HCT116 (cell line): ENCODE measurements around the gene APBB3. TPM values are rescaled to one million over a fixed set of nuclear protein-coding genes. Genes with fewer than 3 reads are reported as not detected.
A peak's percentile ranks its signal among the peaks of the same experiment; 100 is the strongest.

Source experiments
- ATAC-seq: fragments of 200-7000 bp; cut with Tn5 transposase; 2 replicates; pipeline ENCODE4 v1.9.1; 2020; ENCODE audit warnings: mild to moderate bottlenecking, moderate library complexity
- BruUV-seq: library from RNA; stranded (reverse); fragments of 400-500 nt; replicated peaks from 2 replicates; lab custom pipeline; 2021; lab: Mats Ljungman, UMichigan
- CTCF ChIA-PET: fragments of 300-600 bp; sonication (Branson Sonifier 250); formaldehyde crosslinking; loops from one replicate; lab custom pipeline; 2021; ENCODE audit warnings: antibody characterized with exemption; lab: Charles Lee
- POLR2A ChIA-PET: fragments of 300-600, 350-600 bp; sonication (Branson Sonifier 250); formaldehyde crosslinking; loops from one replicate; lab custom pipeline; 2021; ENCODE audit warnings: antibody characterized with exemption; lab: Charles Lee
- RAD21 ChIA-PET, 2 experiments: fragments of 300-600 bp; sonication (Branson Sonifier 250); formaldehyde crosslinking; loops; one replicate each; lab custom pipeline; 2023; ENCODE audit warnings: low total read pairs in 2 of 2; ENCODE audit not compliant: uncharacterized antibody in 2 of 2, unreplicated experiment in 2 of 2, low non-redundant PET in 1 of 2; lab: Charles Lee
- DNase-seq: peaks from one replicate; pipeline ENCODE4 v3.0.0-alpha.2; 2010; ENCODE audit warnings: low read depth, low spot score
- H2AFZ ChIP-seq: fragments of 200-600 bp; shearing (Covaris generic), sonication (generic); 2 replicates; pipeline ENCODE4 v1.6.1; 2017; ENCODE audit warnings: low read depth, mixed run types, mixed read lengths, antibody characterized with exemption, low read length; ENCODE audit not compliant: poor library complexity, severe bottlenecking
- H3K27ac ChIP-seq: 2 replicates; pipeline ENCODE4 v1.5.1; 2012; ENCODE audit warnings: low read depth, low read length
- H3K27me3 ChIP-seq: fragments of 200-600 bp; sonication (generic); 2 replicates; pipeline ENCODE4 v1.6.1; 2016; ENCODE audit warnings: mixed run types, low read length, mixed read lengths; ENCODE audit not compliant: insufficient read depth
- H3K36me3 ChIP-seq, 2 experiments: fragments of 200-500 bp in 1 of 2; fragments of 200-600 bp in 1 of 2; sonication (Bioruptor generic) in 1 of 2; sonication (generic) in 1 of 2; 2 replicates each; pipeline versions ENCODE4 v1.5.1 to v1.6.1; 2014 to 2016; ENCODE audit warnings: low read length in 2 of 2, inconsistent platforms in 1 of 2, mixed read lengths in 1 of 2, mixed run types in 1 of 2; ENCODE audit not compliant: insufficient read depth in 2 of 2, control insufficient read depth in 1 of 2
- H3K4me1 ChIP-seq, 2 experiments: fragments of 200-600 bp in 1 of 2; sonication (generic) in 1 of 2; 2 replicates each; pipeline versions ENCODE4 v1.5.1 to v1.6.1; 2012 to 2017; ENCODE audit warnings: low read length in 2 of 2, inconsistent platforms in 1 of 2, mild to moderate bottlenecking in 1 of 2, mixed read lengths in 1 of 2, mixed run types in 1 of 2, moderate library complexity in 1 of 2; ENCODE audit not compliant: insufficient read depth in 2 of 2, control insufficient read depth in 1 of 2
- H3K4me2 ChIP-seq: fragments of 200-600 bp; sonication (generic); 2 replicates; pipeline ENCODE4 v1.6.1; 2017; ENCODE audit warnings: mixed run types, low read length, mixed read lengths
- H3K4me3 ChIP-seq, 2 experiments: fragments of 200-600 bp in 1 of 2; sonication (generic) in 1 of 2; replicated peaks in 1 of 2; 2 replicates each; pipeline ENCODE4 v1.5.1; 2011 to 2016; ENCODE audit warnings: low read length in 2 of 2, control low read depth in 1 of 2, low read depth in 1 of 2, mild to moderate bottlenecking in 1 of 2, mixed read lengths in 1 of 2, mixed run types in 1 of 2
- H3K79me2 ChIP-seq: fragments of 200-600 bp; sonication (generic); 2 replicates; pipeline ENCODE4 v1.6.1; 2017; ENCODE audit warnings: mild to moderate bottlenecking, mixed run types, low read length, moderate library complexity, mixed read lengths; ENCODE audit not compliant: insufficient read depth
- H3K9ac ChIP-seq: fragments of 200-600 bp; sonication (generic); 2 replicates; pipeline ENCODE4 v1.6.1; 2016; ENCODE audit warnings: low read length, mixed read lengths
- H3K9me2 ChIP-seq: fragments of 200-600 bp; sonication (generic), shearing (Covaris generic); 2 replicates; pipeline ENCODE4 v1.6.1; 2017; ENCODE audit warnings: mixed run types, mild to moderate bottlenecking, moderate library complexity; ENCODE audit not compliant: insufficient read depth
- H3K9me3 ChIP-seq, 2 experiments: fragments of 200-500 bp in 1 of 2; fragments of 200-600 bp in 1 of 2; sonication (Bioruptor generic) in 1 of 2; sonication (generic) in 1 of 2; 2 replicates each; pipeline ENCODE4 v1.6.1; 2014 to 2017; ENCODE audit warnings: low read length in 2 of 2, mixed read lengths in 2 of 2, inconsistent platforms in 1 of 2, low read depth in 1 of 2, mild to moderate bottlenecking in 1 of 2, mixed run types in 1 of 2, moderate library complexity in 1 of 2; ENCODE audit not compliant: control insufficient read depth in 1 of 2, insufficient read depth in 1 of 2
- H4K20me1 ChIP-seq: fragments of 200-600 bp; sonication (generic), shearing (Covaris generic); 2 replicates; pipeline ENCODE4 v1.6.1; 2017; ENCODE audit warnings: mixed run types, mild to moderate bottlenecking, moderate library complexity; ENCODE audit not compliant: insufficient read depth
- CBX3 ChIP-seq: IDR thresholded peaks from 2 replicates; pipeline ENCODE4 v1.6.1; 2012; ENCODE audit warnings: low read depth
- ELF1 ChIP-seq: IDR thresholded peaks from 2 replicates; pipeline ENCODE4 v1.6.1; 2012; ENCODE audit warnings: low read depth, borderline replicate concordance
- EZH2 ChIP-seq: fragments of 200-600 bp; sonication (generic); IDR thresholded peaks from 2 replicates; pipeline ENCODE4 v1.6.1; 2017; ENCODE audit warnings: antibody characterized with exemption, mixed run types
- POLR2AphosphoS5 ChIP-seq: IDR thresholded peaks from 2 replicates; pipeline ENCODE4 v1.6.1; 2011; ENCODE audit warnings: mild to moderate bottlenecking, low read depth, low read length, moderate library complexity
- SRF ChIP-seq: IDR thresholded peaks from 2 replicates; pipeline ENCODE4 v1.6.1; 2012; ENCODE audit warnings: low read depth
- YY1 ChIP-seq: IDR thresholded peaks from 2 replicates; pipeline ENCODE4 v1.6.1; 2011; ENCODE audit warnings: low read length, low read depth, moderate library complexity, mild to moderate bottlenecking; ENCODE audit not compliant: insufficient replicate concordance; ENCODE audit errors: extremely low read depth
- ZFX ChIP-seq: fragments of 450-650 bp; IDR thresholded peaks from 2 replicates; pipeline ENCODE4 v1.6.1; 2017
- intact Hi-C: fragments of 100-400 bp; cut with micrococcal nuclease; formaldehyde crosslinking; loops from 2 replicates; pipeline ENCODE4 v1.10.0; 2022
- total RNA-seq: library from RNA; stranded (reverse); gene quantifications from one replicate; pipeline ENCODE4 v1.2.1, GENCODE V29; 2021; ENCODE audit not compliant: unreplicated experiment

Gene APBB3
- total RNA-seq, 1 experiment from 2014 or later: 28.4 TPM

DNA sequence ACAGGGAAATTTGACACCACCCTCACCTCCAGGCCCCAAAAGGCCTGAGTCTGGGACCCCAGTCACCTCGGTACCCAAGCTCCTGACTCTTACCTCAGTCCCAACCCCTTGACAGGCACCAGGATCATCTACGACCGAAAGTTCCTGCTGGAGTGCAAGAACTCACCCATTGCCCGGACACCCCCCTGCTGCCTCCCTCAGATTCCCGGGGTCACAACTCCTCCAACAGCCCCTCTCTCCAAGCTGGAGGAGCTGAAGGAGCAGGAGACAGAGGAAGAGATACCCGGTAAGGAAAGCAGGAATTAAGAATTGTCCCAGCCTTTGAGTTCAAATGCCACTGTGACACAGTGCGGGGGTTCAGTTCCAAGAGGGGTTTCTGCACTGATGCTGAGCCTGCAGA, 15.6 kb downstream of the APBB3 start:
- BruUV-seq: no TSS peak
- Histone ChIP-seq H3K4me1 (peaks cover 2 to 28% of the 10 kb centered on the region in 2 experiments; a peak in 3 of 4 replicates), H3K4me3 (no peak overlapping the region), H3K36me3 (peaks cover 12 to 35% of the 10 kb centered on the region in 2 experiments; a peak in 3 of 4 replicates), H3K27me3 (no peaks in the 10 kb centered on the region), H3K9ac (no peak overlapping the region), H2AFZ (no peak overlapping the region), H3K27ac (0 out of 2 replicates have a peak overlapping the region, but pooled peaks have one; percentile 4), H3K4me2 (no peak overlapping the region), H3K9me3 (no peaks in the 10 kb centered on the region), H3K9me2 (no peaks in the 10 kb centered on the region), H3K79me2 (peaks cover 34% of the 10 kb centered on the region), H4K20me1 (no peaks in the 10 kb centered on the region; the same call in 1 of the 2 replicates)
- POLR2A ChIA-PET: no interaction called here
- CTCF ChIA-PET: no interaction called here
- RAD21 ChIA-PET: no interaction called here
- peak; percentile 18; the same call in 1 of the 2 replicates for TF ChIP-seq POLR2AphosphoS5
- no peak for TF ChIP-seq SRF
- TF ChIP-seq YY1: no peak
- ATAC-seq: no peak
- DNase-seq: no peak
- intact Hi-C loops: no loop called here

DNA sequence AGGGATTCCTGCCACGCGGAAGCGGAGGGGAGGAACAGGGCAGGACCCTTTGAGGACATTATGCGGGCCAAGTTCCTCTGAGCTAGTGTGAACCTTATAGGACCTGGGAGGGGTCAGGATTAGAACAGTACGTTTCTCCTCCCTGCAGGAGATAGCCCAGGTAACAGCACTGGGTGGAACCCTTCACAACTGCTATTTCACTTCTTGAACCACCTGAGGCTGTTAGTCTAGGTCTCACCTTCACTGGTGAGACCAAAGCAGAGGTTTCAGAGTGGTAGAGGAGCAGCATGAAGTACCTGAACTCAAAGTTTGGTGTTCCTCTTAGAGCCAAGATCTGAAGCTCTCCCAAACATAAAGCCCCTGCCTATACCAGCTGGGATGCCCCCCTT, 16.1 kb downstream of the APBB3 start:
- TF ChIP-seq ZFX (no peak), EZH2 (no peak), YY1 (no peak), ELF1 (no peak), CBX3 (no peak)
- no peak for DNase-seq
- no peak overlapping the region for H3K9ac ChIP-seq
- BruUV-seq: no TSS peak
- peaks cover 12 to 36% of the 10 kb centered on the region in 2 experiments; a peak in 3 of 4 replicates for H3K36me3 ChIP-seq
- peak overlapping the region; percentile 2; the same call in 1 of the 2 replicates for H3K27ac ChIP-seq
- no peaks in the 10 kb centered on the region for H3K9me2 ChIP-seq
- no peak overlapping the region for H3K4me3 ChIP-seq
- ATAC-seq: no peak
- H2AFZ ChIP-seq: no peak overlapping the region
- H3K4me1 ChIP-seq: peaks cover 2 to 25% of the 10 kb centered on the region in 2 experiments; a peak in 3 of 4 replicates
- intact Hi-C loops: no loop called here
- POLR2A ChIA-PET: no interaction called here
- H3K27me3 ChIP-seq: no peaks in the 10 kb centered on the region
- CTCF ChIA-PET: no interaction called here
- RAD21 ChIA-PET: no interaction called here
- H3K4me2 ChIP-seq: no peak overlapping the region
- no peaks in the 10 kb centered on the region for H3K9me3 ChIP-seq
- no peaks in the 10 kb centered on the region; the same call in 1 of the 2 replicates for H4K20me1 ChIP-seq
- peaks cover 29% of the 10 kb centered on the region for H3K79me2 ChIP-seq
